ENCODE data around the gene ZNF217.
A peak's percentile ranks its signal among the peaks of the same experiment; 100 is the strongest.
"Not testable (repeated sequence)": the region's sequence is repeated elsewhere in the genome, so short reads cannot be mapped to it uniquely, and the experiment has no call there.

Gene ZNF217

DNA sequence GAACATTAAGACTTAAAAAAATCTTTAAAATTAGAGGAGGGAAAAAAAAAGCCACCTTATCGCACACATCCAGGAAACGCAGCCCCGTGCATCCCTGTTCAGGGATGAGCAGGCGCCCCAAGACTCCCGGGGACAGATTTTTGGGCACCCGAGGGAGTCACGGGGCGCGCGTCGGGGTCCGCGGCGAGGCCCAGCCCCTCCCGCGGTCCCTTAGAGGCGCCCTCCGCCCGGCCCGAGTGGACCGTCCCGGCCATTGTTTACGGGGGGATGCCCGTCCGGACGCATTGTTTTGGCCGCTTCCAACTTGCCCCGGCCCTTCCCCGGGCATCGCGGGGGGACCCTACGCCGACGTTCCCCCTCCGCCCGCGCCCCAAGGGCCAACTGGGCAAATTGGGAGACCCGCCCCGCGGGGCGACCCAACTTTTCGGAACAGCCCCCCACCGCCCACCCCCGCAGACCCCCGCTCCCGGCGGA, 610 bp downstream of the ZNF217 start:
- ChIA-PET CTCF (interaction anchor here (1.4 to 2.2 kb wide), 2 partner anchors 13 to 329 kb away, joined by 3 to 6 read pairs; no protein-coding TSS in a partner anchor), POLR2A (no interaction called here)
- WGBS (ENCODE audit: insufficient coverage) = under 1% methylated on average over 30 of the region's 47 CpGs
- Histone ChIP-seq H3K9me3 (ENCODE audit: control extremely low read depth in 1 of 5, control insufficient read depth in 4 of 5, insufficient read depth in 2 of 5, low read depth in 1 of 5, low read length in 4 of 5) (no peaks in the 10 kb centered on the region), H3K4me3 (ENCODE audit: control insufficient read depth in 1 of 7, extremely low read depth in 1 of 7, insufficient read depth in 4 of 7, low read depth in 2 of 7, low read length in 6 of 7) (peak overlapping the region; percentile 60 to 86 (median 77)), H3K27me3 (replicated peaks in 2 of 5; ENCODE audit: control insufficient read depth in 4 of 5, insufficient read depth in 5 of 5, low read length in 4 of 5) (no peaks in the 10 kb centered on the region), H3K4me1 (ENCODE audit: control extremely low read depth in 1 of 4, control insufficient read depth in 4 of 4, insufficient read depth in 4 of 4, low read length in 3 of 4) (peaks cover 13 to 42% (median 28%) of the 10 kb centered on the region in 4 experiments), H3K36me3 (ENCODE audit: control insufficient read depth in 4 of 4, insufficient read depth in 4 of 4, low read length in 3 of 4) (no peaks in the 10 kb centered on the region), H3K27ac (ENCODE audit: insufficient read depth in 1 of 2, low read depth in 1 of 2, low read length in 2 of 2, poor library complexity in 1 of 2, severe bottlenecking in 2 of 2) (peak overlapping the region; percentile 74 to 90)
- peak in 1 of 3 donors; percentile 43 for DNase-seq

DNA sequence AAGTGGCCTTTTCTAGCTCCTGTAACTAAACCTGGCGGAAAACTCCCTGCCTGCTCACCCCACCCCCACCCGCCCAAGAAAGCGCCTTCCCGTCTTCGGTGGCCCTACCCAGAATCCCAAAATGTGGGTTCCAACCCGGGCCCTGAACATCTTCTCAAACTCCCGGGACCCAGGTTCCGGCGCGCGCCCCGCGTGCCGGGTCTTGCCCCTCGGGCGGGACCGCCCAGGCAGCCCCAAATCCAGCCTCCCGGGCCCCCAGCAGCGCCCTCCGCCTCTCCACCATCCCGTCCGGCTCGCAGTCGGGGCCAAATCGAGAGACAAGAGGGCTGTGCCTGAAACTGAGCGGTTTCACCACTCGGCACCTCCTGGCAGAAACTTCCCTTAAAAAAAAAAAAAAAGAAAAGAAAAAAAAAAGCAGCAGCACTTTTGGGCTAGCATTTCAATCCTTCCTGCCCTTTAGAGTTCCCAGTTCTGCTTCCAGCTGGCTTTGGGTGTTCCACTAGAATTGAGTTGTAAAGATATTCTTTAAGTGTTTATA, 1.1 kb downstream of the ZNF217 start:
- H3K27me3 ChIP-seq (replicated peaks in 2 of 5; ENCODE audit: control insufficient read depth in 4 of 5, insufficient read depth in 5 of 5, low read length in 4 of 5); H3K9me3 ChIP-seq (ENCODE audit: control extremely low read depth in 1 of 5, control insufficient read depth in 4 of 5, insufficient read depth in 2 of 5, low read depth in 1 of 5, low read length in 4 of 5); H3K36me3 ChIP-seq (ENCODE audit: control insufficient read depth in 4 of 4, insufficient read depth in 4 of 4, low read length in 3 of 4); POLR2A ChIA-PET: not testable (repeated sequence)
- Histone ChIP-seq H3K27ac (ENCODE audit: insufficient read depth in 1 of 2, low read depth in 1 of 2, low read length in 2 of 2, poor library complexity in 1 of 2, severe bottlenecking in 2 of 2) (peak overlapping the region; percentile 74 to 90), H3K4me3 (ENCODE audit: control insufficient read depth in 1 of 7, extremely low read depth in 1 of 7, insufficient read depth in 4 of 7, low read depth in 2 of 7, low read length in 6 of 7) (peak overlapping the region; percentile 63 to 86 (median 77)), H3K4me1 (ENCODE audit: control extremely low read depth in 1 of 4, control insufficient read depth in 4 of 4, insufficient read depth in 4 of 4, low read length in 3 of 4) (peaks cover 13 to 44% (median 26%) of the 10 kb centered on the region in 4 experiments)
- CTCF ChIA-PET = interaction anchor here (0.7 to 2.2 kb wide), 4 partner anchors 13 to 329 kb away, joined by 3 to 6 read pairs (median 3); no protein-coding TSS in a partner anchor
- WGBS (ENCODE audit: insufficient coverage) = 0% methylated on average over 8 of the region's 27 CpGs
- DNase-seq = peak in 2 of 3 donors; percentile 63 to 71

DNA sequence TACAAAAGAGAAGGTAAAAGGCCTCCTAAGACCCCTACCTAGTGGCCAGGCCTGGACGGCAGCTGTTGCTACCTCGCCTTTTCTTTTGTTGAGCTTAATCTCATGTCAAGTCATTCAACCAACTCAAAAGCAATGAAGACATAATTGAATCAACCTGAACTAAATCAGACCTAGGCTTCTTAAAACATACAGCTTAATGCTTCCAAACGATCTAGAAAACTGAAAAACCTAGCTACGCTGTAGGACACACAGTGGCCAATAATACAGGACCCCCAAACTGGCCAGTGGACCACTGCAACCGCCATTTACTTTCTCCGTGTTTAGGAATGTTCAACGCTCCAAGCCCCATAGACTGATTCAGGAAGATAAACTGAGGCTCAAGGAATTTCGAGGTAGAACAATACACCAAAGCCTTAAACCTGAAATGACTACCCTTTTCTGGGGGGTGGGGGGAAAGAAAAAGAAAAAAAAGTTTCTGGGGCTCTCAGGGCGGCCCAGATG, 1.6 kb downstream of the ZNF217 start:
- H3K9me3 ChIP-seq (ENCODE audit: control extremely low read depth in 1 of 5, control insufficient read depth in 4 of 5, insufficient read depth in 2 of 5, low read depth in 1 of 5, low read length in 4 of 5); H3K36me3 ChIP-seq (ENCODE audit: control insufficient read depth in 4 of 4, insufficient read depth in 4 of 4, low read length in 3 of 4); H3K27me3 ChIP-seq (replicated peaks in 2 of 5; ENCODE audit: control insufficient read depth in 4 of 5, insufficient read depth in 5 of 5, low read length in 4 of 5): not testable (repeated sequence)
- ChIA-PET CTCF (interaction anchor here (0.7 to 2.2 kb wide), 4 partner anchors 12 to 330 kb away, joined by 3 to 6 read pairs (median 3); no protein-coding TSS in a partner anchor), POLR2A (interaction anchor here (0.6 kb wide), 1 partner anchor 172 kb away, joined by 3 read pairs; no protein-coding TSS in a partner anchor)
- peak in 1 of 3 donors; percentile 31 for DNase-seq
- peaks cover 13 to 45% (median 23%) of the 10 kb centered on the region in 4 experiments for H3K4me1 ChIP-seq (ENCODE audit: control extremely low read depth in 1 of 4, control insufficient read depth in 4 of 4, insufficient read depth in 4 of 4, low read length in 3 of 4)
- 10% methylated on average over 4 of the region's 9 CpGs for WGBS (ENCODE audit: insufficient coverage)
- H3K27ac ChIP-seq (ENCODE audit: insufficient read depth in 1 of 2, low read depth in 1 of 2, low read length in 2 of 2, poor library complexity in 1 of 2, severe bottlenecking in 2 of 2) = peak overlapping the region; percentile 74 to 90
- peak overlapping the region in 6 of 7 experiments; percentile 63 to 86 (median 78) for H3K4me3 ChIP-seq (ENCODE audit: control insufficient read depth in 1 of 7, extremely low read depth in 1 of 7, insufficient read depth in 4 of 7, low read depth in 2 of 7, low read length in 6 of 7)

DNA sequence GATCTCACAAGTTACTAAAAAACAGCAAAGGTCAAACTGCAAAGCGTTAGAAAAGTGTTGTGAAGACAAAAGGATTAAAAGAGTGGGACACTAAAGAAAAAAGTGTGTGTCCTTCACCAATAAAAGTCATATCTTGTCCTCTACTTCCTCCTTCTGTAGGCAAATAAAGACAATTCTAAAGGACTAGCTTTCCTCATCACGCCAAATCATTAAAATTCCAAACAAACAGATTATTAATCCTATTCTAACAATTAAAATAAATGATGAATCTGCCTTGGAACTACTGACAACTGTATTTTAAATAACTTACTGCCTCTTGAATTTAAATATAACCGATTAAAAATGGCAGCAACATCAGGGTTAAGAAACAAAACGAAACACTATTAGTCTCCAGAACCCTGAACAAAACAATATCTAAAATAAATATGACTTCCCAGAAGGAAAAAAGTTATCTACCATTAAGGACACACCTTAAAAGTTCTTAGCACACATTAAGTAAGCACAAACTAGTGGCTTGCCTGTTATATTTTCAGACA, 2.4 kb downstream of the ZNF217 start:
- not testable (repeated sequence) for H3K36me3 ChIP-seq (ENCODE audit: control insufficient read depth in 4 of 4, insufficient read depth in 4 of 4, low read length in 3 of 4); H3K9me3 ChIP-seq (ENCODE audit: control extremely low read depth in 1 of 5, control insufficient read depth in 4 of 5, insufficient read depth in 2 of 5, low read depth in 1 of 5, low read length in 4 of 5); H3K27me3 ChIP-seq (replicated peaks in 2 of 5; ENCODE audit: control insufficient read depth in 4 of 5, insufficient read depth in 5 of 5, low read length in 4 of 5)
- peak in 1 of 3 donors; percentile 24 for DNase-seq
- CTCF ChIA-PET = interaction anchor here (1.1 to 2.2 kb wide), 3 partner anchors 12 to 330 kb away, joined by 3 to 6 read pairs (median 3); no protein-coding TSS in a partner anchor
- WGBS (ENCODE audit: insufficient coverage) = no CpG with 5 or more reads among the region's 4 CpGs
- POLR2A ChIA-PET = interaction anchor here (0.6 kb wide), 1 partner anchor 173 kb away, joined by 3 read pairs; no protein-coding TSS in a partner anchor
- Histone ChIP-seq H3K4me3 (ENCODE audit: control insufficient read depth in 1 of 7, extremely low read depth in 1 of 7, insufficient read depth in 4 of 7, low read depth in 2 of 7, low read length in 6 of 7) (peak overlapping the region in 6 of 7 experiments; percentile 53 to 86 (median 73)), H3K4me1 (ENCODE audit: control extremely low read depth in 1 of 4, control insufficient read depth in 4 of 4, insufficient read depth in 4 of 4, low read length in 3 of 4) (peaks cover 10 to 45% (median 23%) of the 10 kb centered on the region in 4 experiments), H3K27ac (ENCODE audit: insufficient read depth in 1 of 2, low read depth in 1 of 2, low read length in 2 of 2, poor library complexity in 1 of 2, severe bottlenecking in 2 of 2) (peak overlapping the region; percentile 74 to 90)

DNA sequence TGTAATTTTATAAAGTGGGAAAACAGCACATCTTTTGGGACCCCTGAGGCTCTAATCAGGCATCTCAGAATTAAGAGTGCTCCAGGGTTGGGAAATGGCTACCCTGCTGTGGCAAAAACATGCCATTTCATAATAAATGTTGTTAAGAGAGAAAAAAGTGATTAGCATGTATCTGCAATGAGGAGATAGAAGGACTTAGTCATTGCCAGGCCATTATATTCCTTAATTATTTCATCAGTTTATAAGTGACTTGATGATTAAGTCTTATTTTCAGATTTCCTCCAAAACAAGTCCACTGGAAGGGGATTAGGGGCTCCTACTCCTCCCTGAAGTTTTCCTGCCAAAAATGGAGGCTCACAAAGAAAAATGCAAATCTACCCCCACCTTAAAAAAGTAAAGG, 3.0 kb downstream of the ZNF217 start:
- H3K9me3 ChIP-seq (ENCODE audit: control extremely low read depth in 1 of 5, control insufficient read depth in 4 of 5, insufficient read depth in 2 of 5, low read depth in 1 of 5, low read length in 4 of 5); CTCF ChIA-PET; H3K27me3 ChIP-seq (replicated peaks in 2 of 5; ENCODE audit: control insufficient read depth in 4 of 5, insufficient read depth in 5 of 5, low read length in 4 of 5); POLR2A ChIA-PET; H3K36me3 ChIP-seq (ENCODE audit: control insufficient read depth in 4 of 4, insufficient read depth in 4 of 4, low read length in 3 of 4): not testable (repeated sequence)
- Histone ChIP-seq H3K27ac (ENCODE audit: insufficient read depth in 1 of 2, low read depth in 1 of 2, low read length in 2 of 2, poor library complexity in 1 of 2, severe bottlenecking in 2 of 2) (peak overlapping the region; percentile 74 to 90), H3K4me3 (ENCODE audit: control insufficient read depth in 1 of 7, extremely low read depth in 1 of 7, insufficient read depth in 4 of 7, low read depth in 2 of 7, low read length in 6 of 7) (peak overlapping the region in 6 of 7 experiments; percentile 36 to 86 (median 73)), H3K4me1 (ENCODE audit: control extremely low read depth in 1 of 4, control insufficient read depth in 4 of 4, insufficient read depth in 4 of 4, low read length in 3 of 4) (peaks cover 10 to 46% (median 27%) of the 10 kb centered on the region in 4 experiments)
- peak in 1 of 3 donors; percentile 34 for DNase-seq

DNA sequence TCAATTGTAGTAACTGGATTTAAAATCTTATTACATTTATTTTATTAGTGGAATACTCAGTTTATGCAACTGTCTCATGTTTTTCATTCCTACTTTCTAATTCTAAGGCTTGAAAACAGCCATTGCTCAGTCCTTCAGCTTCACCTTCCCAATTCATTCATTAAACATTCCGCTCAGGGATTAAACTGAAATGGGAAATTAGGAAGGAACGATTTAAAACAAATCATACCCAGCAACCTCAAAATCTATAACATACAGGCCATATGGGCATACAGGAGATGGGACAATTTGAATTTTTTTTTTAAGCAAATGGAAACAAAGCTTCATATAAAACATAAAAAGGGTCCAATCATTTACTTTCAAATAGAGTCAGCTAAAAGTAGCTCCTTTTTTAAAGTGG, 3.5 kb downstream of the ZNF217 start:
- H3K9me3 ChIP-seq (ENCODE audit: control extremely low read depth in 1 of 5, control insufficient read depth in 4 of 5, insufficient read depth in 2 of 5, low read depth in 1 of 5, low read length in 4 of 5); H3K36me3 ChIP-seq (ENCODE audit: control insufficient read depth in 4 of 4, insufficient read depth in 4 of 4, low read length in 3 of 4); DNase-seq; POLR2A ChIA-PET; CTCF ChIA-PET; H3K27me3 ChIP-seq (replicated peaks in 2 of 5; ENCODE audit: control insufficient read depth in 4 of 5, insufficient read depth in 5 of 5, low read length in 4 of 5): not testable (repeated sequence)
- H3K4me3 ChIP-seq (ENCODE audit: control insufficient read depth in 1 of 7, extremely low read depth in 1 of 7, insufficient read depth in 4 of 7, low read depth in 2 of 7, low read length in 6 of 7) = peak overlapping the region in 3 of 7 experiments; percentile 58 to 83 (median 60)
- no CpG with 5 or more reads among the region's 2 CpGs for WGBS (ENCODE audit: insufficient coverage)
- H3K27ac ChIP-seq (ENCODE audit: insufficient read depth in 1 of 2, low read depth in 1 of 2, low read length in 2 of 2, poor library complexity in 1 of 2, severe bottlenecking in 2 of 2) = peak overlapping the region in 1 of 2 experiments; percentile 79
- H3K4me1 ChIP-seq (ENCODE audit: control extremely low read depth in 1 of 4, control insufficient read depth in 4 of 4, insufficient read depth in 4 of 4, low read length in 3 of 4) = peaks cover 10 to 47% (median 30%) of the 10 kb centered on the region in 4 experiments
